GM18511 (cell line): ENCODE data around the gene TBK1.
"Not testable (repeated sequence)": the region's sequence is repeated elsewhere in the genome, so short reads cannot be mapped to it uniquely, and the experiment has no call there.

ENCODE experiments used
- ATAC-seq: cut with Tn5 transposase; IDR thresholded peaks from one replicate; pipeline ENCODE4 v1.9.1; 2021; ENCODE audit warnings: mild to moderate bottlenecking, moderate library complexity; ENCODE audit not compliant: unreplicated experiment

Gene TBK1

DNA sequence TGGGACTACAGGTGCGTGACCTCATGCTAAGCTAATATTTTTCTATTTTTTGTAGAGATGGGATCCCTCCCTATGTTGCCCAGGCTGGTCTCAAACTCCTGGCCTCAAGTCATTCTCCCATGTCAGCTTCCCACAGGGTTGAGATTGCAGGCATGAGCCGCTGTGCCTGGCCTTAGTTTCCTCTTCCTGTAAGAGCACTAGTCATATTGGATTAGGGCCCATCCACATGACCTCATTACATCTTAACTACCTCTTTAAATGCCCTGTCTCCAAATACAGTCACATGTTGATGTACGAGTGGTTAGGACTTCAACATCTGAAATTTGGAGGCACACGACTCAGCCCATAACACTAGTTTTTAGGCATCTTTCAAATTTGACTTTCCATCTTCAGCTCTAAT lies 86.2 kb downstream of the TBK1 start:
- no peak for ATAC-seq

DNA sequence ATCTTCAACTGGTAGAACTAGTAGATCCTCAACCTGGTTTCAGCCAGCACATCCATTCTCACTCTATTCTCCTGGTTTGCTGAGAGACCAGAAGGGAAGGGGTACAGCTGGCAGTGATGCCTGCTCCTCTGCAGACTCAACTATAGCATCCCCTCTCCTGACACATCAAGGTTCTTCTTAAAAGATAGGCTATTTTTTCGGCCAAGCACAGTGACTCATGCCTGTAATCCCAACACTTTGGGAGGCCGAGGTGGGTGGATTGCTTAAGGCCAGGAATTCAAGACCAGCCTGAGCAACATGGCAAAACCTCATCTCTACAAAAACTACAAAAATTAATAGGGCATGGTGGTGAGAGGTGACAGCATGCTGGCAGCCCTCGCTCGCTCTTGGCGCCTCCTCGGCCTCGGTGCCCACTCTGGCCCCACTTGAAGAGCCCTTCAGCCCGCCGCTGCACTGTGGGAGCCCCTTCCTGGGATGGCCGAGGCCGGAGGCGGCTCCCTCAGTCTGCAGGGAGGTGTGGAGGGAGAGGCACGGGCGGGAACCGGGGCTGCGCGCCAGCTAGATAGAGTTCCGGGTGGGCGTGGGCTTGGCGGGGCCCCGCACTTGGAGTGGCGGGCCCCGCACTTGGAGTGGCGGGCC lies 90.6 kb downstream of the TBK1 start:
- not testable (repeated sequence) for ATAC-seq

DNA sequence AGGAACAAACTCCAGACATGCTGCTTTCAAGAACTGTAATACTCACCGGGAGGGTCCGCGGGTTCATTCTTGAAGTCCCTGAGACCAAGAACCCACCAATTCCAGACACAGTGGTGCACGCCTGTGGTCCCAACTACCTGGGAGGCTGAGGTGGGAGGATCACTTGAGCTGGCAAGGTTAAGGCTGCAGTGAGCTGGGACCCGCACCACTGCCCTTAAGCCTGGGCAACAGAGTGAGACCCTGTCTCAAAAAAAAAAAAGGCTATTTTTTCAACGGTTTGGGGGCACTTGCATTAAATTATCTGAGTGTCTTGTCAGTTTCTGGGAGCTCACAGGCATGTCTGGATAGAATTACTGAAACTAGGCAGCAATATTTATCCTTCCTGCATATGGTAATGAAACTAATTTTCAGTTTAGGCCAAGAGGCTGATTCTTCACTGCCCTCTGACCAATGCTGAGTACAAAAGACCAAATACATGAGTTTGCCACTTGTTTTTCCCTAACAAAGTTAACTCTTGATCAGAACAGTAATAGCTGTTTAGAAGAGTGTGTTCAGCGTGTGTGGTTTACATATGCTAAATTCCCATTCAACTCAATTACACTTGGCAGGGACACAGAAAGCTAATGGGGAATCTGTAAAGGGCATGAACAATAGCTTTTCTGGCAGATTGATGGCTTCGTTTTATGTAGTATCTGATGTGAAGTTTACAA lies 92.6 kb downstream of the TBK1 start:
- ATAC-seq = no peak

- no peak for ATAC-seq
Observed at GRCh38 chr12:64545081-64545382, 93.1 kb downstream of the TBK1 start.

DNA sequence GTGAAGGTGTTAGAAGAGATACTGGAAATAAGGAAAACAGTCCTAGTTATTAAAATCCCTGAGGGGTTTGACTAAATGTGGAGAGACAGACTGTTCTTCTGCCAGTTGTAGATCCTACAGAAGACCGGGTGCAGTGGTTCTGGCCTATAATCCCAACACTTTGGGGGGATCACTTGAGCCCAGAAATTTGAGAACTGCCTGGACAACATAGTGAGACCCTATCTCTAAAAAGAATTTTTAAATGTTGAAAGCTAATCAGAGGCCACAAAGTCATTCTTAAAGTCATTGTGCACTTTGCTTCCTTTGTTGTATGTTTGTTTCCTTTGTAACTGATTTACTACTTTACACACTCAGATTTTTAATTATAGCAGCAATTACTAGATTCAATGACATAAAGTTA lies 97.2 kb downstream of the TBK1 start:
- ATAC-seq = no peak

DNA sequence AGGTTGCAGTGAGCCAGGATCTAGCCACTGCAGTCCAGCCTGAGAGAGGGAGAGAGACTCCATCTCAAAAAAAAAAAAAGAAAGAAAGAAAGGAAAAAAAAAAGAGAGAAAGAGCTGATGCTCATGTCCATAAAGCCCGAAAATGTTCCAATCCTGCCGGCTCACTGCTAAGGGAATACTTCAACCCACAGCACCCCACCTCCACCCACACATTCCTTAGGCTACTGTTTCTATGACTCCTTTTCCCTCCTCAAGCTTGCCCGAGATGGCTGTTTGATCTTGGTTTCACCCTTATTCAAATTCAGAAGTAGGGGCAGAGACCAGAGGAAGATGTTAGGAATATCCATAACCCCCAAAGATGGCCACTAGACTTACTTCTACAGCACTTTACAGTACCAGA lies 98.8 kb downstream of the TBK1 start:
- ATAC-seq = no peak

DNA sequence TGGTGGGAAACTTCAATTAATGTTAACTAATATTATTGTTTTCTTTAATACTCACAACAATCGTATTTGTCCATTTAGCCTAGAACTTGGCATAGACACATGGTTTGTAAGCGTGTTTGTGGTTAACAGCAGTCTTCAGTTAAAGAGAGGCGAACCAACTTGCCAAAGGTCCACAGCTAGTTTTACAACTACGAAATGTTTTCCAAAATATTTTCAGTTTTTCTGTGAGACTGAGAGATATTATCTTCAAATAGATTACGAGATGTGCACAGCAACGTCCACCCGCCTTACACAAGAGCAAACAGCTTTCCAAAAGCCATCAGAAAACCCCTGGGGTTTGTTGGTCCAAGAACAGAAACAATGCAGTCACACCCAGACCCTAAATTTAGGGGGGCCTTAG lies 99.8 kb downstream of the TBK1 start:
- ATAC-seq = no peak
